Measurements from ENCODE around the gene BTF3.
A peak's percentile ranks its signal among the peaks of the same experiment; 100 is the strongest.
"Not testable (repeated sequence)": the region's sequence is repeated elsewhere in the genome, so short reads cannot be mapped to it uniquely, and the experiment has no call there.

Gene BTF3

DNA sequence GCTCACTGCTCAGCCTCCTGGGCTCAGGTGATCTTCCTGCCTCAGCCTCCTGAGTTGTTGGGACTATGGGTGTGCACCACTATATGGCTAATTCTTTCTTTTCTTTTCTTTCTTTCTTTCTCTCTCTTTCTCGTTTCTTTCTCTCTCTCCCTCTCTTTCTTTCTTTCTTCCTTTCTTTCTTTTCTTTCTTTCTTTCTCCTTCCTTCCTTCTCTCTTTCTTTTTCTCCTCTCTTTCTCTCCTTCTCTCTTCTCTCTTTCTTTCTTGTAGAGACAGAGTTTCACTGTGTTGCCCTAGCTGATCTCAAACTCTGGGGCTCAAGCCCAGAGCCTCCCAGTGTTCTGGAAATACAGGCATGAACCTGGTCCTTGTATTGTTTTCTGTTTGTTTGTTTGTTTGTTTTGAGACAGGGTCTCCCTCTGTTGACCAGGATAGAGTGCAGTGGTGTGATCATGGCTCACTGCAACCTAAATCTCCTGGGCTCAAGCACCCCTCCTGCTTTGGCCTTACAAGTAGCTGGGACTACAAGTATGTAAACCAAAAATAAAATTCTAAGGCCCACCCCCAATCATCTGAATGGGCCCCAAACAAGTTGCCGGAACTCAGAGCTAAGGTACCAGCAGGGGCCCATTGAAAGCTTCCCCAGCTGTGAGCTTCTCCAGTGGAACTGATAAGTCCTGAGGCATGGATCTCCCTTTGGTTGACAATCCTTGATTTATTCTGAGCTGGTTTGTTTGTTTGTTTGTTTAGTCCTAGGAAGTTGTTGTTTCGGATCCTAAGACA lies 11.9 kb upstream of the BTF3 start:
- DNase-seq (ENCODE audit: low read depth), result no peak

DNA sequence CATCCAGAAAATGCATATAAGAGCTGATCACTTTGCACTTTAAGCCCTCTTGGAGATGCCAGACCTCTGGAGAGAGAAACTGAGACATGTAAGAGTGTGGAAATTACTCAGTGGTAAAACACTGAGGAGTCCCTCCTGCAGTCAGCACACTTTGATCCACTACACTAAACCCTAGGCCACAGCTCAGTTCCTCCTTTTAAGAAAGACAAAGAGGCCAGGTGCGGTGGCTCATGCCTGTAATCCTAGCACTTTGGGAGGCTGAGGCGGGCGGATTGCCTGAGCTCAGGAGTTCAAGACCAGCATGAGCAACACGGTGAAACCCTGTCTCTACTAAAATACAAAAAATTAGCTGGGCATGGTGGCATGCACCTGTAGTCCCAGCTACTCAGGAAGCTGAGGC lies 11.0 kb upstream of the BTF3 start:
- not testable (repeated sequence) for DNase-seq (ENCODE audit: low read depth)

DNA sequence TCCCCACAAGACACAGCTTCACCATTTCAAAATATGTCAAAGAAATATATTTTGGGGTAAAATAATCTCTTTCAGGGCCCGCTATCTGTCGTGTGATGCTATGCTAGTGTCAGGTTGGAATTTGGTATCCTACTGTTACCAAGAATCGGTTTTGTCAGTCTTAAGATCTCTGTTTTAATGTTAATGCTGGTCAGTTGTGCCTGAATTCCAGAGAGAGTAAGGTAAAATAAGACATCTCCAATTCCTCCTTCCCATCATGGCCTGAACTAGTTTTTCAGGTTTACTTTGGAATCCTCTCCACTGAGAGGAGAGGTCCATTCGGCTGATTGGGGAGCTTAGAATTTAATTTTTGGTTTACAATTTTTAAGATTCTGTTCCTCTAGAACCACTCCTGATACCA lies 10.4 kb upstream of the BTF3 start:
- DNase-seq (ENCODE audit: low read depth), result no peak

DNA sequence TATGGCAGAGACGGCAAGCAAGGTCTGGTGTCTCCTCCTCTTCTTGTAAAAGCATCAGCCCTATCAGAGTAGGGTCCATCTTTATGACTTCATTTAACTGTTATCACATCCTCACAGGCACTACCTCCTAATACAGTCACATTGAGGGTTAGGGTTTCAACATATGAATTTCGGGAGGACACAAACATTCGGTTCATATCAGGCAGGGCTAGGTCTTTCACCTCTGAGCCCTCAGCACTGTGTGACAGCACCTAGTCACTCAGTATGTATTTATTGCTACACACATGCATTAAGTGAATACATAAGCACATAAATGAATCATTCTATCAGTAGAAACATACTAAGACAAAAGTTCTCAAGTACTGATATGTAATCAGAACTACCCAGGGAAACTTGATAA lies 9.4 kb upstream of the BTF3 start:
- DNase-seq (ENCODE audit: low read depth), result no peak

DNA sequence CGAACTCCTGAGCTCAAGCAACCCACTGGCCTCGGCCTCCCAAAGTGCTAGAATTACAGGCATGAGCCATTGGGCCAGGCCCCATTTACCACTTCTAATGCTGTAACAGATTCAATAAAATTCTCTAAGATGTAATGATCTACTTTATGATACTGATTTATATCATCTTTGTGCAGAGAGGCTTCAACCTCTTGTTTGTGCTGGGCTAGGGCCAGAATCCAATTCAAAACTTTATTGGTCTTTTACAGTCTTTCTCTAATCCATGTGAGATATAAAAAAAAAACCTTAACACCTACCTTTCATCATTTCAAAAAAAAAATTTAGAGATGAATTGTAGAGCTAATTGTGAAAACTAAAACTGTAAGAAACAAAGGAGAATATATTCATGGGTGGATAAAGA lies 8.2 kb upstream of the BTF3 start:
- no peak for DNase-seq (ENCODE audit: low read depth)

DNA sequence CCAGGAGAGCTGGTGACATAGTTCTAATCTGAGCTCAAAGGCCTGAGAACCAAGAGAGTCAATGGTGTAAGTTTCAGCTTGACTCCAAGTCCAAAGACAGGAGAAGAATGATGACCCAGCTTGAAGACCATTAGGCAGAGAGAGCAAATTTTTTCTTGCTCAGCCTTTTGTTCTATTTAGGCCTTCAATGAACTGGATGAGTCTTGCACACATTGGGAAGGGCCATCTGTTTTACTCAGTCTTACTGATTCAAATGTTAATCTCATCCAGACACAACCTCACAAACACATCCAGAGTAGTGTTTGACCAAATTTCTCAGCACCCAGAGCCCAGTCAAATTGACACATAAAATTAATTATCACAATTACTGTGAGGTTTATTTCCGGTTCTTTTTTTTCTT lies 7.1 kb upstream of the BTF3 start:
- DNase-seq (ENCODE audit: low read depth), result no peak

DNA sequence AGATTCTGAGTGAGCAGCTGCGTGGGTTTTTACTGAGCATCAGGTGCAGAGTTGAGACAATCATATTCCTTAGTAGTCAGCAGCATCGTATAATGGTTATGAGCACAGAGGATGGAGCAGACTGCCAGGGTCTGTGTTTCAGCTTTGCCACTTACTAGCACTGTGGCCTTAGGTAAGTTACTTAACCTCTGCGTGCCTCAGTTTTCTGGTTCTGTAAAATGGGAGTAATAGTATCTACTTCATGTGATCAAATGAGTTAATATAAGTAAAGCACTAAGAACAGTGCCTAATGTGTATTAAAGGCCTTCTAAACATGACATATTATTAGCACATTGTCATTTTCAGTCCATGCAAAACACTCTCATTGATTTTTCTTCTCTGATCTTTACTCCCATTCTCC lies 4.8 kb upstream of the BTF3 start:
- DNase-seq (ENCODE audit: low read depth), result no peak

DNA sequence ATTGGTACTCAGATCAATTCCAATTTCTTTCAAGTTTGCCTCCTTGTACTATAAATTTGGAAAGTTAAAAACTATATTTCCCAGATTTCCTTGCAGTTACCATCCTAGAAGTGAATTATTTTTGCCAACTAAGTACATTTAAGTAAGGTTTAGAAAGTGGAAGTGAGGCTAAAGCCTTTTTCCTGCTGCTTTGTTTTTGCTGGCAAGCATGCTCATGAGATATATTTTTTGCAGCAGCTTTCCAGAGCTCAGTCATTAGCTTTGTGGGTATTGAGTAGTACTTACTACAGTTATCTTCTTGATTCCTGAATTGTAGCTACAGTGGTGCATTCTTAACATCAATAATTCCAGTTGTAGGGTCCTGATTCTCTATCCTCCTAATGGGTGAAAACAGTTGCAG lies 3.5 kb upstream of the BTF3 start:
- no peak for DNase-seq (ENCODE audit: low read depth)

DNA sequence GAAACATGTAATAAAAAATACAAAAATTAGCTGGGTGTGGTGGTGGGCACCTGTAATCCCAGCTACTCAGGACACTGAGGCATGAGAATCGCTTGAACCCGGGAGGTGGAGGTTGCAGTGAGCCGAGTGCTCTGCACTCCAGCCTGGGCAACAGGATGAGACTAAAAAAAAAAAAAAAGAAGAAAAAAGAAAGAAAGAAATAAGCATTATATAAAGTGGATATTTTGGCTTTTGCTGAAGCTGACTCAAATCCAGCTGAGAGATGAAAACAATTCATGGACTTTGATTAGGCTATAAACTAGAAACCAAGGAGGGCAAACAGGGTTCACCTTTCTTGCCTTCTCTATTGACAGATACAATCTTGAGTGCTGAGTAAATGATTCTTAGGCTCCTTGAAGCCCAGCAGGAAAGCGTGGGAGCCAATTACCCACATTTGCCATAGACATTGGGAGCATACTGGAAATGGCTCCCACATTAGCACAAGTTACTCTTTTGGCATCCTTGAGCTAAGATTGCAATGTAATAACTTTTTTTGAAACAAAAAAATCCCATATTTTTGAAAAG lies 2.4 kb upstream of the BTF3 start:
- DNase-seq (ENCODE audit: low read depth), result no peak

DNA sequence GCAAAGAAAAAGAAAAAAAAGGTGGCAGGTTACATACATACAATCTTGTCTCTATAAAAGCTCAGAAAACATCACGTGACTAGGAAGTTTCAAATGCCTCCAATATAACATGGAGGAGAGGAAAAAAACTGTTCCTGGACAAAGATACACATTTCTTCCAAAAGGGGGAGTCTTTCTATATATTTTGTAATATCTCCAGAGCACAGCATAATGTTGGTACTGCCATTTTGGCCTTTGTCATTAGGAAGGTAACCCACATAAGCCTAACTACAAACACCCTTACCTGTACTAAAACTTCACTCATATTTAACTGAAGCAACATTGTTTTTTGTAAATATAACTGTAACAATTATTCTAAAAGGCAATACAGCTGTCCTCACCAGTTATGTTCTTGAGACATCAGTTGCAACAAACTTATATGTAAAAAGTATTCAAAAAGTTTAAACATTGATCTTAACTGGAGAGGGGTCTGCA lies 1.2 kb upstream of the BTF3 start:
- DNase-seq (ENCODE audit: low read depth), result peak; percentile 53

DNA sequence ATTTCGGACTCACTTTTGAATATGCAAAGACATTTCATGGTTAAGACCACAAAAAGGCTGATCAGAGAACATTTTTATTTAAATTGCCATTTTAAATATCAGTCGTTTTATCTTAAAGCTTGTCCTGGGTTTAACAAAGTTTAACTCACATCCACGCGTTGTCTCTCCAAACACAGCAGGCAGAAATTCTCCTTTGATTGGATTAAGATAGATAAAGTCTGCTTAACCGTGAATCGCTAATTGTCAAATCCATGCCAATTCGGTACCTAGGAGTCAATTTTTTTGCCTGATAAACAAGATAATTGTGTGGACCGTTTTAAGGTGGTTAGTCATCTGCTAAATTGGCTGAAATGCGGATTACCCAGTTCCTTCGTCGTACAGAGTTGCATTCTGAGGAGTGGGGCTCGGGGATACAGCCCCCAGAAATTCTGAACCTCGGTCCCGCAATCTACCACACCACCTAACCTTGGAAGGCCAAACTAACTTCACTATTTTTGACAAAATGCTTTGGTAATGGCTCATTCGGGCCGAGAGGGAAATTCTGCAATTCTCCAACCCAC lies 665 bp upstream of the BTF3 start:
- no peak for DNase-seq (ENCODE audit: low read depth)

DNA sequence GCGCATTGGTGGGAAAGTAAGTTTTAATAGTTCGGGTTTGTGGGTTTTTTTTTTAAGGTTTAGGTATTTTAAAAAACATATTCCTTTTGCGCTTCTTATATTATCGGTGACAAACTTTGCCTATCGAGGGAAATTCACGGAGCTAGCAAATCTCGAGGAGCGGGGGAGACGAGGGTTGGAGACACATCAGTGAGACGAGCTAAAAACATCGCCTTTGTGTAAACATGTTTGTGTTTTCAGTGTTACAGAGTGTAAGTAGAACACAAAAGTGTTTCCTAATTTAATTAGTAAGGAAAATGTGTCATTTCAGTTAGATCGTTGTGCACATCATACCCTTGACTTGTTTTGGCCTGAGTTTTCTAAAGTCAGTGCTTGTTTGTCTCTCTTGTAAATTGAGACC lies 945 bp downstream of the BTF3 start:
- no peak for DNase-seq (ENCODE audit: low read depth)

DNA sequence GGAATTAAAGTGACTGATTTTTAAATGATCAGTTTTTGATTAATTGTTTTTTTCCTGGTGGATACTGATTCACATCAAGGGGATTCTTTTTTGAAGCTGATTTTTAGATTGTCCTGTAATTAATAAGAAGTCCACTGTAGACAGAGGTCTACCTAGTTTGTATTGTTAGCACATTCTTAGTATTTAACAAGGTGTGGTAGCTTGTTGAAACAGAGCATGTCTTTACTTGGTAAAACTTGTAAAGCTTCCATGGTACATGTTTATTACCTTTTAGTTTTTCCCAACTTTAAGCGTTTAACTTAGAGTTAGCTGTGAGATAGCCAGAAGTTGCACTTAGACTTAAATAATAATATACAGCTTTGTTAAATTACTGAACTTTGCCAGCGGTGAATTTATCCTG lies 1.5 kb downstream of the BTF3 start:
- no peak for DNase-seq (ENCODE audit: low read depth)

DNA sequence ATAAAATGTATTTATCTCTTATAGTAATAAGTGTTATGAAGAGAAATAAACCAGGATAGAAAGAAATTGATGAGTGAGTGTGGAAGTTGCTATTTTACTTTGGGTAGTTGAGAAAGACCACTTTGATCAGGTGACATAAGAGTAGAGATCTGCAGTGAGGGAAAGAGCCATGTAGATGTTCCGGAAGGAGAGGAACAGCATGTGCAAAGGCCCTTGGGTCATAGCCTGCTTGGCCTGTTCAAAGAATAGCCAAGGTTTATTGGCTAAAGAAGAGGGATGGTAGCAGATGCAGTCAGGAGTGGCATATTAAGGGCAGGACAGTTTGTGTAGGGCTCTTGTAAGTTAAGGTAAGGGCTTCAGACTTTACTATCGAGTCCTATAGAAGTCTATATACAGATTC lies 3.2 kb downstream of the BTF3 start:
- DNase-seq (ENCODE audit: low read depth), result no peak

DNA sequence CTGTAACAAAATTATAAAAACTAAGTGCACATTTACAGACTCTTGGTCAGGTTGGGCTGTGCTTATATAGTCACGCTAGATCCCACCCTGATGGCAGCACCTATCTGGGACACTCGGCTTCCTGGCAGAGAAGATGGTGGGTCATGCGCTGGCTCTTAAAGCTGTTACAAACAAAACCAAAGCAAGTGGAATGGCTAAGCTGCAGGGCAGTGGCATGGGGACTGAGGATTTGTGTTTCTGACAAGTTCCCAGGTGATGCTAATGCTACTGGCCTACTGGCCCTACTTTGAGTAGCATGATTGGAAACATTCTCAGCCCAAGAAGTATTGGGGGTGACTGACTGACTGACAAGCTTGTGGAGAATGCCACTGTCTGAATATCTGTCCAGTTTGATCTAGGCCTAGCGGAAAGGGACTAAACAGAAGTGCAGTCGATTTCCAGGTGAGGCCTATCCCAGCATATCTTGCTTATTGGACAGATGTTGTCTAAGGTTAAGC lies 8.3 kb downstream of the BTF3 start:
- no peak for DNase-seq (ENCODE audit: low read depth)

DNA sequence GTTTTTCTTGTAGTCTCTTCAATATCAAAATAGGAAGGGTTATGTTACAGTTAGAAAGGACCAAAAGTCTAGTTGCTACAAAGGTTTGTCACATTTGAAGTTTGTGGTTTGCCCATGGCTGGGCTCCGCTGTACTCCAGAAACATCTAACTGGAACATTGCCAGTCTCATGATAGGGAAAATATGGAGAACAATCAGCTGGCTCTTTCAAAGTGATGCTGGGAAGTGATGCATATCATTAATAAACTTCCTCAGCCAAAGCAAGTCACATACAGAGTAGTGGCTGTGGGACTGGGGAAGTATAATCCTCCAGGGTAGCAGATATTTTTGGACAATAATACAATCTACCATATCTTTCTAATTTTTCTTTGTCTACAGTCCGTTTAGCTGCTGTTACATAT lies 8.8 kb downstream of the BTF3 start:
- DNase-seq (ENCODE audit: low read depth), result no peak

DNA sequence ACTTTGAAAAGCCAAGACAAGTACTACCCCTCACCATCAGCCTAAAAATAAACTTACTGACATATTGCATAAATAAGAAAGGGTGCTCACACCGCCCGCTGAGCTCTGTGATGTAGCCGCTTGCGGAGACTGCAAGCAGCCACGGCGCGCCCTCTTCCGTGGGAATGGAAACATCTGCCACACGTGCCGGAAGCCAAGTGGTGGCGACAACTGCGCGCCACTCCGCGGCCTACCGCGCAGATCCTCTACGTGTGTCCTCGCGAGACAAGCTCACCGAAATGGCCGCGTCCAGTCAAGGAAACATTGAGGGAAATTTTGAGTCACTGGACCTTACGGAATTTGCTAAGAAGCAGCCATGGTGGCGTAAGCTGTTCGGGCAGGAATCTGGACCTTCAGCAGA lies 10.3 kb downstream of the BTF3 start:
- not testable (repeated sequence) for DNase-seq (ENCODE audit: low read depth)

DNA sequence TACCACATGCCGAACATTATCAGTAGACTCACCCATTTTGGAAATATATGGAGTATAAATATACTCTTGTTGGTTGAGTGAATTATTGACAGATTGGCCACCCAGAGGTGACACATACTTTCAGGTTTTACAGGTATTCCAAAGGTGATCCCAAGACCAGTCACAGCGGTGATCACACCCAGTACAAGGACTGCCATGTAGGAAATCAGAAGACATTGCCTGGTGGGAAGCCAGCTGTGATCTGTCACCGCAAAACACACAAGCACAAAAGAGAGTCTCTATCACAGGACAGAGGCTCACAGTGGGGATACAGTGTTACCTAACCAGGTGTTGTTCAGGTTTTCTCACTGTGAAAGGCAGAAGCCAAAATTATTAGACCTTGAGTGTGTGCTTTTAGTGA lies 15.8 kb downstream of the BTF3 start:
- no peak for DNase-seq (ENCODE audit: low read depth)

DNA sequence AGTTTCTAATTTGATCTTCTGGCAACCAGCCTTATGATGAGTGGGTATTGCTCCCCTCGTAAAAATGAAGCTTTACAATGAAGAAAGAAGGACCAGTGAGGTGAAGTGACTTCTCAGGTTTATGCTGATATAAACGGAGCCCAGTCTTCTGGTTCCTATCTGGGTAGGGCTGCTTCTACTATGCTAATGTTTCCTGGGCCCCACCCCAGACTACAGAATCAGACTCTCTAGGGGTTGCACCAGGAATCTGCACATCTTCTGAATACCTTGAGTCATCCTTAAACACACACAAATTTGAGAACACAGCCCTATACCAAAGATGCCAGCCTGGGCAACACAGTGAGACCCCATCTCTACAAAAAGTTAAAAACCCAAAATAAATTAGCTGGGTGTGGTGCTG lies 16.2 kb downstream of the BTF3 start:
- DNase-seq (ENCODE audit: low read depth), result no peak

DNA sequence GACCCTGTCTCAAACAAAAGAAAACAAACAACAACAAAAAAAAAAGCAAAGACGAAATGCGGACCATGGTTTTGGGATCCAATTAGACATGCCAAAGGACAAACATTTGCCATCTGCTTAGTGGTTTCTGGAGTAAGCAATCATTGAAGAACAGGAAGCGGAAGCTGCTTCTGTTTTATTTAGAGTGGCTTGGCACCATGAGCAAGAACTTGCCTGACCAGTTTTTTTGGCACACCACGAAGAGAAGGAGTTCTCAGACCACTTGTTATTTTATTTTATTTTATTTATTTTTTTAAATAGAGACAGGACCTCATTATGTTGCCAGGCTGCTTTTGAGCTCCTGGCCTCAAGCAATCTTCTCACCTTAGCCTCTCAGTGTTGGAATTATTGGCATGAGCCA lies 17.0 kb downstream of the BTF3 start:
- no peak for DNase-seq (ENCODE audit: low read depth)

DNA sequence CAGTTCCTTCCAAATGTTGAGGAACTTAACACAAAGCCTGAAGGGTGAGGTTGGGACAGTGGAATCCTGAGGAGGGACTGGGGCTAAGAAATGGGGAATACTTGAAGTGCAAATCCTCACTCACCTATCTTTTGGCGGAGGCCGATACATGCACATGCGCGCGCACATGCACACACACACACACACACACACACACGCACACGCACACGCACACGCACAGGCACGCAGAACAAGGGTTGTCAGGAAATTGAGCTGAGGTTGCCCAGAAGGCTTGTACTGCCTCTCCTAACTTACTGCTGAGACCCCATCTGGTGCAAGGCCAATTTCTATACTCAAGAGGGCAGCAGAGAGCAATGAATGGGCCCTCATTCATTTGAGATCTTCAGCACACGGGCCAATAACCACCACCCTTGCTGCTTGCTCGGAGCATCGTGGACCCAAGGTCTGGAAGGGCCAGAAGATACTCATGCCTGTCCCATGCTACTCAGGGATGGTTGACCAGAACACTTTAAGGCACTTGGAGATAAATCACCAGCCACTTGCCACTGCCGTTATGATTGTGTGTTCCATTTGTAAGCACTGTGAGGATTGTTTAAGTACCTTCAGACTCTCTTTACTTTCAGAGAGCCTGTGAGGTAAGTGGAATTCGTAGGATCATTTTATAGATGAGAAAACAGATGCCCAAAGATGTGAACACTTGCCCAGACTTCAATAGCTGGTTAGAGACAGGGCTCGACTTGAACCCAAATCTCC lies 21.5 kb downstream of the BTF3 start:
- DNase-seq (ENCODE audit: low read depth), result peak; percentile 79

DNA sequence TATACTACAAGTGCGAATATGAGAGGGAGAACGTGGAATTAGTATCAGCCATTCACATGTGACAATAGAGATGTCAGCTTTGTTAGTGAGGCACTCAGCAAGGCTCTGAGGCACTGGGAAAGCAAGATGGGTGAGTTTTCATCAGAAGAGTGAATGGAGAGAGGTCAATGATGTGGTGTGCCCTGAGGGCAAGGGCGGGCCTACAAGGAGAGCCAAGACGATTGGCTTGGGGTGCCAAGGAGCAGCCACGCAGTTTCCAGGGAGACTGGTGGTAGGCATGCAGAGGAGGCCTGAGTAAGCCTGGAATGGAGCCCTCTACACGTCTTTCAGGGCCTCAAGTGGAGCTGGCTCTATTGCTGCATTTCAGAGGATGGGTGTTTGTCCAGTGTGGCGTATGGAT lies 24.7 kb downstream of the BTF3 start:
- DNase-seq (ENCODE audit: low read depth), result no peak

DNA sequence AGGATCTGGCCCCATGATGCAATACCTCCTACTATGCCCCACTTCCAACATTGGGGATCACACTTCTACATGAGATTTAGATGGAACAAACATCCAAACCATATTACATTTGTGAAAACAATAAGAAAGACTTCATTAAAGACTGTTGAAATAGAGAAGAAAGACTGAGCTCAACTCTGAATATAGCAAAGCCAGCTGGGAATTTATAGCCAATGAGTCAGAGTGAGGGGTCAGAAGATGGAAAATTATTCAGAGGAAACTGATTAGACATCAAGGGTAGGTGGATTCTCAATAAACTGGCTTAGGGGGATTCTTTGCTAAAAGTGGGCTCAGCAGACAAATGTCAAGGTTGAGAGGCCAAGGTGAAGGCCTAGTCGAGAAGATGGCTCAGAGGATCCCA lies 25.6 kb downstream of the BTF3 start:
- DNase-seq (ENCODE audit: low read depth), result peak; percentile 23
